ENCODE results near the gene SLC7A1.

The SLC7A1 gene

DNA sequence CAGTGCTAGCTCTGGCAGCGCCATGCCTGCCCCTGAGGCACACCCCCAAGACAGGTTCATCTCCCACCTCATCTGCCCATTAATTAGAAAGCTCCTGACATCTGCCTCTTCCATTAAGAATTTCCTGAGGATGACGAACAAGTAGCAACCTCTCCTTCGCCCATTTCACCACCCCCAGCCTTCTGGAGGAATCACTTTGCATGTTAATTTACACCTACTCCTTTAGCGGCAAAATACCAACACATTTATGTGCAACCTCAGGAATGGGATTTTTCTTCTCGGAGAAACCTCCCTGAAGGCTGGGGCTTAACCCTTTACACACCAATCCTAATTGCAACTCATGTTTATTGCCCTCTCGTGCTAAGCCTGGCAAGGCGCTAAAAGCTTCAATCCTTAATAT lies 13.8 kb downstream of the SLC7A1 start:
- peaks cover 28% of the 10 kb centered on the region for H3K36me3 ChIP-seq (ENCODE audit: control insufficient read depth, low read length)
- TF ChIP-seq, protein P1, sequence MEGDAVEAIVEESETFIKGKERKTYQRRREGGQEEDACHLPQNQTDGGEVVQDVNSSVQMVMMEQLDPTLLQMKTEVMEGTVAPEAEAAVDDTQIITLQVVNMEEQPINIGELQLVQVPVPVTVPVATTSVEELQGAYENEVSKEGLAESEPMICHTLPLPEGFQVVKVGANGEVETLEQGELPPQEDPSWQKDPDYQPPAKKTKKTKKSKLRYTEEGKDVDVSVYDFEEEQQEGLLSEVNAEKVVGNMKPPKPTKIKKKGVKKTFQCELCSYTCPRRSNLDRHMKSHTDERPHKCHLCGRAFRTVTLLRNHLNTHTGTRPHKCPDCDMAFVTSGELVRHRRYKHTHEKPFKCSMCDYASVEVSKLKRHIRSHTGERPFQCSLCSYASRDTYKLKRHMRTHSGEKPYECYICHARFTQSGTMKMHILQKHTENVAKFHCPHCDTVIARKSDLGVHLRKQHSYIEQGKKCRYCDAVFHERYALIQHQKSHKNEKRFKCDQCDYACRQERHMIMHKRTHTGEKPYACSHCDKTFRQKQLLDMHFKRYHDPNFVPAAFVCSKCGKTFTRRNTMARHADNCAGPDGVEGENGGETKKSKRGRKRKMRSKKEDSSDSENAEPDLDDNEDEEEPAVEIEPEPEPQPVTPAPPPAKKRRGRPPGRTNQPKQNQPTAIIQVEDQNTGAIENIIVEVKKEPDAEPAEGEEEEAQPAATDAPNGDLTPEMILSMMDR (IDR thresholded peaks at IDR 0.05; ENCODE audit: low read depth, low read length, poor library complexity, severe bottlenecking), result no peak
- TF ChIP-seq EZH2phosphoT487 (IDR thresholded peaks at IDR 0.05; ENCODE audit: borderline replicate concordance, low read length), result no peak
- H3K4me1 ChIP-seq (ENCODE audit: control insufficient read depth, low read length), result no peaks in the 10 kb centered on the region
- H3K27ac ChIP-seq (ENCODE audit: low read depth, low read length), result no peak overlapping the region
- no peaks in the 10 kb centered on the region for H3K27me3 ChIP-seq (ENCODE audit: control insufficient read depth, low read length)
- H3K9me2 ChIP-seq (replicated peaks; ENCODE audit: control insufficient read depth, low read length), result no peaks in the 10 kb centered on the region
- H4K20me1 ChIP-seq (ENCODE audit: control insufficient read depth, insufficient read depth, low read depth, low read length), result peaks cover 65% of the 10 kb centered on the region
- no peaks in the 10 kb centered on the region for H3F3A ChIP-seq (ENCODE audit: control insufficient read depth, insufficient read depth)
- no peak overlapping the region for H3K4me2 ChIP-seq (ENCODE audit: low read length)
- no peaks in the 10 kb centered on the region for H3K9me3 ChIP-seq (ENCODE audit: control insufficient read depth, insufficient read depth, low read length)
- no peak overlapping the region for H3K4me3 ChIP-seq (ENCODE audit: low read length)
- peaks cover 100% of the 10 kb centered on the region for H3K79me2 ChIP-seq (ENCODE audit: control insufficient read depth, low read length)

GRCh38 chr13:29579094-29579493 lies 16.4 kb downstream of the SLC7A1 start:
- Histone ChIP-seq H4K20me1 (ENCODE audit: control insufficient read depth, insufficient read depth, low read depth, low read length) (peaks cover 55% of the 10 kb centered on the region), H3K27me3 (ENCODE audit: control insufficient read depth, low read length) (no peaks in the 10 kb centered on the region), H3K4me2 (ENCODE audit: low read length) (no peak overlapping the region), H3K4me3 (ENCODE audit: low read length) (no peak overlapping the region), H3K27ac (ENCODE audit: low read depth, low read length) (no peak overlapping the region), H3K9me2 (replicated peaks; ENCODE audit: control insufficient read depth, low read length) (no peaks in the 10 kb centered on the region), H3F3A (ENCODE audit: control insufficient read depth, insufficient read depth) (no peaks in the 10 kb centered on the region), H3K36me3 (ENCODE audit: control insufficient read depth, low read length) (peaks cover 23% of the 10 kb centered on the region), H3K9me3 (ENCODE audit: control insufficient read depth, insufficient read depth, low read length) (no peaks in the 10 kb centered on the region), H3K4me1 (ENCODE audit: control insufficient read depth, low read length) (no peaks in the 10 kb centered on the region), H3K79me2 (ENCODE audit: control insufficient read depth, low read length) (peaks cover 100% of the 10 kb centered on the region)
- no peak for TF ChIP-seq EZH2phosphoT487 (IDR thresholded peaks at IDR 0.05; ENCODE audit: borderline replicate concordance, low read length)
- TF ChIP-seq, protein P1 (IDR thresholded peaks at IDR 0.05; ENCODE audit: low read depth, low read length, poor library complexity, severe bottlenecking), result no peak

DNA sequence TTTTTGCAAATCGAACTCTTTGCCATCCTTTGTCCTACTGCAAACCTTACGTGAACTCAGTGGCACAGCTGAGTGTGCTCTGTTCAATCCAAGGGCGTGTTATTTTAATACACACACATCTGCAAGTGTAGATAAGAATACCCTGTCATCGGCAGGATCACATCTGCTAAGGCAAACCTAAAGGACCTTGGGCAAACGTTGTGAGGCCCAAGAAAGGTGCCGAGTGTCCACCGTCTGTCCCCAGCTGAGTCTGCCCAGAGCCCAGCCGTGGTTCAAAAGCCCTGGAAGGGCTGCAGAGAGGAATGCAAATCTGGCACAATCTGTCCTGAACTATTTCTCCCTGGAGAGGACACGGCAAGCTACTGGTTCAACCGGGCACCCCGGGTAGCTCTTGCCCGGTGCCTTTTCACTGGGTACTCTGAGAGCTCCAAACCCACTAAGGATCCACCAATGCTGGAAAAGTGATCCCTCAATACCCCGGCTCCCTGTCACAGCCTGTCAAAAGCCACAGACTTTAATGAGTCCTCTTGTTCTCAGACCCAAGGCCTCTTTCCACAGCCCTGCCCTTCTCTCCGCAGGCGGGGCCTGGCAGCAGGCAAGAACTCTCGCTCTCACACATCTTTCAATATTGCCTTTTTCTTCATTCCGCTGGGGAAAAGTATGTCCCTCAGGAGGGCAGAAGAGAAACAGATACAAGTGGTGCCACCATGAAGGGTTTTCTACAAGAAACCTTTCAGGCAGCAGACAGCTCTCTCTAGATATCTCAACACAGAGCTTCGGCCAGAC lies 17.0 kb downstream of the SLC7A1 start:
- Histone ChIP-seq H3K9me2 (replicated peaks; ENCODE audit: control insufficient read depth, low read length) (no peaks in the 10 kb centered on the region), H3F3A (ENCODE audit: control insufficient read depth, insufficient read depth) (no peaks in the 10 kb centered on the region), H3K27me3 (ENCODE audit: control insufficient read depth, low read length) (no peaks in the 10 kb centered on the region), H3K4me1 (ENCODE audit: control insufficient read depth, low read length) (no peaks in the 10 kb centered on the region), H3K4me2 (ENCODE audit: low read length) (no peak overlapping the region), H3K27ac (ENCODE audit: low read depth, low read length) (no peak overlapping the region), H3K79me2 (ENCODE audit: control insufficient read depth, low read length) (peaks cover 100% of the 10 kb centered on the region), H3K4me3 (ENCODE audit: low read length) (no peak overlapping the region), H3K9me3 (ENCODE audit: control insufficient read depth, insufficient read depth, low read length) (no peaks in the 10 kb centered on the region), H3K36me3 (ENCODE audit: control insufficient read depth, low read length) (peaks cover 23% of the 10 kb centered on the region), H4K20me1 (ENCODE audit: control insufficient read depth, insufficient read depth, low read depth, low read length) (peaks cover 52% of the 10 kb centered on the region)
- TF ChIP-seq, protein P1 (IDR thresholded peaks at IDR 0.05; ENCODE audit: low read depth, low read length, poor library complexity, severe bottlenecking), result no peak
- TF ChIP-seq EZH2phosphoT487 (IDR thresholded peaks at IDR 0.05; ENCODE audit: borderline replicate concordance, low read length), result no peak

Data from DOHH2 (cell line).